ENCODE measurements around the gene CRLF1. TPM values are rescaled to one million over a fixed set of nuclear protein-coding genes. Genes with fewer than 3 reads are reported as not detected.
A peak's percentile ranks its signal among the peaks of the same experiment; 100 is the strongest.
"Not testable (repeated sequence)": the region's sequence is repeated elsewhere in the genome, so short reads cannot be mapped to it uniquely, and the experiment has no call there.

The CRLF1 gene
- total RNA-seq, 1 donor, result not detected

DNA sequence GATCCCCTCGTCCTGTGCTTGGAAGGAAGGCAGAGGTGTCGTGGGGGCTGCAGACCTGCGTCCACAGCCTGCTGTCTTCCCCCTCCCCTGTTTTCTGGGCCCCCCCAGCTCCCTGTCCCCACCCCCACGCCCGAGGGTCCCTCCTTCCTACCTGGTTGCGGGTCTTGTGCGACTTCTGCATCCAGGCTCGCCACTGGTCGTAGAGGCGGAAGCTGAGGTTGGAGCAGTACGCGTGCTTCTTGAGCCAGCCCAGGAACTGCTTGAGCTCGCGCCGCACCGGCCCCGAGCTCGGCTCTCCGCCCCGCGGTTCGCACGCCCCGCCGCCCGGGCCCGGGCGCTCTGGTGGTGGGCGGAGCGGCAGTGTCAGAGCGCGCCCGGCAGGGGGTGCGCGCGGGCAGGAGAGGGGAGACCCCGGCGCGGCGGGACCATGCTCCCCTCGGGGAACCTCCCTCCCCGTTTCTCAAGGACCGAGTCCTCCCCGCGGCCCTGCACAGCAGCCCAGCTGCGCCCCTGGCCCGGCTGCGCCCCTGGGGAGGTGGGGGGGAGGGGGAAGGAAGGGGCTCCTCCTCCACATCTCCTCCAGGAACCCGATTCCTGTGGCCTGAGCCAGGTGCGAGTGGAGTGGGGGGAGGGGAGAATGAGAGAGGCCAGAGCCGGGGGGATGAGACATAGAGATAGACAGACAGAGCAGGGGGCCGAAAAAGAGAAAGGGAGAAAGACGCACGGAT lies 12.3 kb downstream of the CRLF1 start:
- peak; percentile 66 to 84 (median 81) for DNase-seq (ENCODE audit: low read depth in 2 of 3, low spot score in 2 of 3)

DNA sequence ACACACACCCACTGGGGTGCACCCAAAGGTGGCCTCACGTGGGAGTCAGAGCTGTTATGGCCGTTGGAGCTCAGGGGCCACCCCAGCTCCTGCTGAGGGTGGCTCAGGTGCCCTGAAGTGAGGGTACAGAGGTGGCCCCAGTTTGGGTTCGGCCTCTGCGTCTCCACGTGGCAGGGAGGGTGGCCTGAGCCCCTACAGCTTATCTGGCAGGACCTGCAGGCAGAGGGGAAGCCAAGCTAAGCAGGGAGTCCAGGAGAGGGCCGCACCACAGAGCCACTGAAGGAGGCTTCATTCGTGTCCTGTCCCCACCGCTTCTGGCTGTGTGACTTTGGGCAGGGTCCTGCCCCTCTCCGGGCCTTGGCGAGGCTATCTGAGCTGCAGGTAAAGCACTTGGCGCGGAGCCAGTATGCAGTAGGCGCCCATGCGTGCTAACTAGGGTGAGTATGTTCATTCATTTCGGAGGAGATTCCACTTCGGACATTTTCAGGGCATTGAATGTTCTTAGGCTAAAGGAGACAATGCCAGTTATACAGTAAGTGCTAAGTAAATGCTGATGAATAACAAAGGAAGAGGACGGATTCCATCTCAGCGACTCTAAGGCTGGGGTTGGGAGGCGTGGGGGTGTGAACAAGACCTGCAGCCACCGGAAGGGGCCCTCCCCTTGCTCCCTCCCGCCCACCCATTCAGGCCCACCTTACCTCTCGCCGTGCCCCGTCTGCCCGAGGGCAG lies 13.1 kb downstream of the CRLF1 start:
- DNase-seq (ENCODE audit: low read depth in 2 of 3, low spot score in 2 of 3), result no peak

DNA sequence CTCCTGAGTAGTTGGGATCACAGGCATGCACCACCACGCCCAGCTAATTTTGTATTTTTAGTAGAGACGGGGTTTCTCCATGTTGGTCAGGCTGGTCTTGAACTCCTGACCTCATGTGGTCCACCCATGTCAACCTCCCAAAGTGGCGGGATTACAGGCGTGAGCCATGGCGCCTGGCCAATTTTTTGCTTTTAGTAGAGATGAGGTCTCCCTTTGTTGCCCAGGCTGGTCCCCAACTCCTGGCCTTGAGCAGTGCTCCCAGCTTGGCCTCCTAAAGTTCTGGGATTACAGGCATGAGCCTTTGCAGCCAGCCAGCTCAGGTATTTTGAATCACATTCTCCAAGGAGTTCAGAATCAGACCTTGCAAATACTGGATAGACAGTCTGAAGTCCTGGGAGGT lies 13.9 kb downstream of the CRLF1 start:
- DNase-seq (ENCODE audit: low read depth in 2 of 3, low spot score in 2 of 3), result not testable (repeated sequence)

- no peak for DNase-seq (ENCODE audit: low read depth in 2 of 3, low spot score in 2 of 3)
Measured at GRCh38 chr19:18591735-18592385, 14.7 kb downstream of the CRLF1 start.

DNA sequence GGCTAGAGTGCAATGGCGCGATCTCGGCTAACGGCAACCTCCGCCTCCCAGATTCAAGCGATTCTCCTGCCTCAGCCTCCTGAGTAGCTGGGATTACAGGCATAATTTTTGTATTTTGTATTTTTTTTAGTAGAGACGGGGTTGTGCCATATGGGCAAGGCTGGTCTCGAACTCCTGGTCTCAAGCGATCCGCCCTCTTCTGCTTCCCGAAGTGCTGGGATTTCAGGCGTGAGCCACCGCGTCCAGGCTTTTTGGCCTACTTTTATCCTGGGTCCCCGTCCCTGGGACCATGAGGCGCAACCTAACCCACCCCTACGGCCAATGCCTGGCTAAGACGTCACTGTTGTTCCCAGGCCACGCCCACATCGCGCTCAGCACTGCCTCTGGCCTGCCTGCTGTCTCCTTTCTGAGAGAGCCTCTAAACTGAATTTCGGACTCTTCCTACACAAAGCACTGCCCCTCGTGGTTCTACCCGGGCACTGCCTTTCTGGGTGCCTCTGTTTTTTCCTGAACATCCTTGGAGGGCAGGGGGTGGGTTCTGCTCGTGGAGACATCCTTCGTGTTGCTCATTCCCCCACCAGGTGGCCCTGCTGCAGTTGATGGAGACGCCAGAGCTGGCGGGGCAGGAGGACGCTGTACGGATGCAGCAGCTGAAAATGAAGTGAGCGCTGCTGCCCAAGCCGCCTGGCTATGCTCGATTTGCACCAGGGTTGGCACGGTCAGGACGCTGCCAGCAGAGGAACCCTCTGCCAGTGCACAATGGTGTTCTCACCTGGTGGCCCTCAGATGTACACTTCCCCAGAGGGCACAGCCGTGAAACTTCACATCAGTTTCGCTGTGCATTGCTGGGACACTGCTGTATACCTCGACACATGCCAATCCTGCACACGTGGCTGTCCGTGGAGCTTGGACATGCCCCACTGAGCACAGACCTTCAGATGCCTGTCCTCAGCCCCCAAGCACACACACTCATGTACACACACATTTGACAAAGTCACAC lies 16.0 kb downstream of the CRLF1 start:
- peak in 2 of 3 donors; percentile 46 to 59 for DNase-seq (ENCODE audit: low read depth in 2 of 3, low spot score in 2 of 3)

GRCh38 chr19:18589380-18590272 lies 17.0 kb downstream of the CRLF1 start:
- peak; percentile 61 to 71 (median 71) for DNase-seq (ENCODE audit: low read depth in 2 of 3, low spot score in 2 of 3)

GRCh38 chr19:18588611-18589379 lies 17.8 kb downstream of the CRLF1 start, which contains the start of gene REX1BD:
Gene REX1BD (plus strand): TSS chr19:18588798. CDS start chr19:18588802, 4 bp downstream.
- peak; percentile 77 to 92 (median 91) for DNase-seq (ENCODE audit: low read depth in 2 of 3, low spot score in 2 of 3)

DNA sequence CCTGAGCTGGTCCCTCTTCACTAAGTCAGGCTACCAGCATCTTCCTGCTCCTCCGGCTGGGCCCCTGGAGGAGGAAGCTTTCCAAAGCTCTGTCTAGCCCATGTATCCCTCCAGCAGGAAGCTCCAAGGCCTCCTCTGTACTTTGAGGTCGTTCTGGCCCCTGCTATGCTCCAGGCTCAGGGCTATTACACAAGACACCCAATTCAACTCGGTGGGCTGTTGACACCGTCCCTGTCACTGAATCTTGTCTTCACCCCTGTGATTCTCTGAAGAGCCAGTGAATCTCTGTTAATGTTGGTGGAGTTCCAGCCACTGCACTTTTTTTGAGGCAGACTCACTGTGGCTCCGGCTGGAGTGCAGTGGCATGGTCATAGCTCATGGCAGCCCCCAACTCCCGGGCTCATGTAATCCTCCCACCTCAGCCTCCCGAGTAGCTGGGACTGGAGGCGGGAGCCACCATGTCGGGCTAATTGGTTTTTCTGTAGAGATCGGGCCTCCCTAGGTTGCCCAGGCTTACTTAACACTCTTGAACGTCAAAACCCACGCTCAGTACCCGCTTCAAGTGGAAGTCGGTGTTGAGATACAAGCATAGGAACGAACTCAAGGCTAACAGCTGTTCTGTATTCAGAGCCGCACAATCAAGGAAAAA lies 18.5 kb downstream of the CRLF1 start:
- DNase-seq (ENCODE audit: low read depth in 2 of 3, low spot score in 2 of 3), result no peak

DNA sequence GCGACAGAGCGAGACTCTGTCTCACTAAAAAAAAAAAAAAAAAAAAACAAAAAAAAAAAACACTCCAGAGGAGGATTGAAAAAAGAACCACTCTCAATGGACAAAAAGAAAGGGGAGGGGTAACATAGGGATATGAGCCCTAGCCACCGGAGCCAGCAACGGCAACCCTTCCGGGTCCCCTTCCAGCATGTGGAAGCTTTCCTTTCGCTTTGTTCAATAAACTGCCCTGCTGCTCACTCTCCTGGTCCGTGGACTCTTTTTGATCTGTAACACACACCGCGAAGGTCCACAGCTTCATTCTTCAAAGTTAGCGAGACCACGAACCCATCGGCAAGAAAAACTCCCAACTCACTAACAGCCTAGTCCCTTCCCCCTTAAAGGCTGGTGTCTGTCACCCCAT lies 19.0 kb downstream of the CRLF1 start:
- no peak for DNase-seq (ENCODE audit: low read depth in 2 of 3, low spot score in 2 of 3)

- peak in 1 of 3 donors; percentile 22 for DNase-seq (ENCODE audit: low read depth in 2 of 3, low spot score in 2 of 3)
Measured at GRCh38 chr19:18586306-18586705, 20.3 kb downstream of the CRLF1 start.

- DNase-seq (ENCODE audit: low read depth in 2 of 3, low spot score in 2 of 3), result no peak
Measured at GRCh38 chr19:18580311-18580710, 26.3 kb downstream of the CRLF1 start.

DNA sequence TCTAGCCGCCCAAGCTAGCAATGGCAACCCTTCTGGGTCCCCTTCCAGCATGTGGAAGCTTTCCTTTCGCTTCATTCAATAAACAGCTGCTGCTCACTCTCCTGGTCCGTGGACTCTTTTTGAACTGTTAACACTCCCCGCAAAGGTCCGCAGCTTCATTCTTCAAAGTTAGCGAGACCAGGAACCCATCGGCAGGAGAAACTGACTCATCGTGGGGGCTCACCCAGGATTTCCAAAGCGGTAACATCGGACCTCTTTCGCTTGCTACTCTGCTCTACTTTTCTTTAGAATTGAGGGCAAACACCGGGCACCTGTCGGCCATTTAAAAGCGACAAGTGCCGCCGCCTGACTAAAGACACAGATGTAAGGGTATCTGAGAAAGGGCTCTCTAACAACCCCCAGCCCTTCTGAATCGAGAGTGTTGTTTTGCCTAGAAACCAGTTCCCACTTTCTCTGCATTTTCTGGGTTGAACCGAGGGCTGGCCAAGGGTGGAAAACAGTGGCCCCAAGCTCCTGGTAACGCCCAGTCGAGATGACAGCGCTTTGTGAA lies 29.2 kb downstream of the CRLF1 start:
- no peak for DNase-seq (ENCODE audit: low read depth in 2 of 3, low spot score in 2 of 3)

DNA sequence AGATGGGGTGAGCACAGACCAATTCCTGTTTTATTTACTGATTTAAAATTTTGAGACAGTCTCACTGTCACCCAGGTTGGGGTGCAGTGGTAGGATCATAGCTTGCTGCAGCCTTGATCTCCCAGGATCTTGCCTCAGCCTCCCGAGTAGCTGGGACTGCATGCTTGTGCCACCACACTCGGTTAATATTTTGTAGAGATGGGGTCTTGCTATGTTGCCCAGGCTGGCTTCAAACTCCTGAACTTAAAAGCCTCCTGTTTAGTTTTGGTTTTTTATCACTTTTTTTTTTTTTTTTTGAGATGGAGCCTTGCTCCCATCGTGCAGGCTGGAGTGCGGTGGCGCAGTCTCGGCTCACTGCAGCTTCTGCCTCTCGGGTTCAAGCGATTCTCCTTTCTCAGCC lies 30.2 kb downstream of the CRLF1 start:
- DNase-seq (ENCODE audit: low read depth in 2 of 3, low spot score in 2 of 3), result no peak

DNA sequence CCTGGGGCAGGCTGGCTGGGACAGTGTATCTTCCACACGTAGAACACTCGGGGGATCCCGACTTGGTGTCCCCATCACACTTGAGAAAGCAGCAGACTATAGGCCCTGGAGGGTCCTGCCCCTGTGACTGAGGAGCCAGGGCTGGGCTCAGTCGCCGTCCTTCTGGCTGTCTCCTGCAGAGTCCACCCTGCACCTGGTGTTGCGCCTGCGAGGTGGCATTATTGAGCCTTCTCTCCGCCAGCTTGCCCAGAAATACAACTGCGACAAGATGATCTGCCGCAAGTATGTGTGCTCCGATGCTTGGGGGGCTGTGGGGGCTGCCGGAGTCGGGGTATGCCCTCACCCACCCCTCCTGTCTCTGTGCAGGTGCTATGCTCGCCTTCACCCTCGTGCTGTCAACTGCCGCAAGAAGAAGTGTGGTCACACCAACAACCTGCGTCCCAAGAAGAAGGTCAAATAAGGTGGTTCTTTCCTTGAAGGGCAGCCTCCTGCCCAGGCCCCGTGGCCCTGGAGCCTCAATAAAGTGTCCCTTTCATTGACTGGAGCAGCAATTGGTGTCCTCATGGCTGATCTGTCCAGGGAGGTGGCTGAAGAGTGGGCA lies 31.8 kb downstream of the CRLF1 start:
- DNase-seq (ENCODE audit: low read depth in 2 of 3, low spot score in 2 of 3), result no peak

GRCh38 chr19:18571564-18572344 lies 34.8 kb downstream of the CRLF1 start, which contains the start of gene UBA52:
Gene UBA52 (plus strand): TSS chr19:18571857. CDS start chr19:18573301, 1,444 bp downstream.
- DNase-seq (ENCODE audit: low read depth in 2 of 3, low spot score in 2 of 3), result peak; percentile 97 to 98 (median 98)

- DNase-seq (ENCODE audit: low read depth in 2 of 3, low spot score in 2 of 3), result no peak
Measured at GRCh38 chr19:18568367-18568766, 38.2 kb downstream of the CRLF1 start.
